LHCN-M2 (cell line): ENCODE results near the gene HPSE. TPM values are rescaled to one million over a fixed set of nuclear protein-coding genes. Genes with fewer than 3 reads are reported as not detected.
"Not testable (repeated sequence)": the region's sequence is repeated elsewhere in the genome, so short reads cannot be mapped to it uniquely, and the experiment has no call there.

Source experiments
- DNase-seq: peaks from one replicate; pipeline ENCODE4 v3.0.0-alpha.2; 2012; ENCODE audit warnings: low read depth
- total RNA-seq: library from RNA; depleted of rRNA; stranded (reverse); fragments of >200 nt; gene quantifications from 2 replicates; pipeline ENCODE4 v1.2.3, GENCODE V29; 2014

HPSE gene
- total RNA-seq, 1 experiment from 2014 or later: 2.2 TPM

DNA sequence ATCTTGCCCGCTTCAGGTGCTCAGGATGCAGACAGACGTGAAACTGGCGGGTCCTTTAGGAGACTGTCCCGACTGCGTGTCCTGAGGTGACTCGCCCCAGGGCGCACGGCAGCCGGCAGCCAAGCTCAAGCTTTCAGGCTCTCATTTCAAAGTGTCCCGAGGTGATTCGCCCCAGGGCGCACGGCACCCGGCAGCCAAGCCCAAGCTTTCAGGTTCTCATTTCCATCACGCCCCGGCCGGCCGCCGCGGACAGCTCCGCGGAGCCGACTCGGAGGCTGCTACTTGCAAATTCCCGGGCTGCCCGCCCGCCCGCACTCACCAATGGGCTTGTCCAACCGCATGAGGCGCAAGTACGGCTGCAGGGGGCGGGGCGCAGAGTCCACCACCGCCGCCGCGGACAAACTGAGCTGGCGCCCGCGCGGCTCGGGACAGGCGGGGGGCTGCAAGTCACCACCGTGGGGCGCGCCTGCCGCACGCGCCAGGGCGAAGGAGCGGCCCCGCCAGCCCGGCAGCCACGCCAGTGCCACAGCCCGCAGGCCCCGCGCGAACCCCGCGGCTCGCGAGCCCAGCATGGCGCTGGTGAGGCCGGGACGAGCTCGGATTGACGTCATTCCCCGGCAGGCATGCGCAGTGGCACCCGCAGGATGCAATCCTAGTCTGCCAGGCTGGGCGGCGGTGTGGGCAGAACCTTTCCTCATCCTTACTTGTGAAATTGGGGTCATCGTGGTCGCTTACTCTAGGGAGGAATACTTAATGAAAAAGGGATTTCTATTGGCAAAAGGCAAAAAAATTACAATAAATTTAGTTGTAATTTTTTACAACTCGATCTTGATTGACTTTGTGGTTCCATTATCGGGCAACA, 50.2 kb downstream of the HPSE start, which contains the start of gene COQ2:
Gene COQ2 (minus strand): TSS at position 606 of the 862 bp plus-strand sequence. CDS start 34 bp downstream, at position 572.
- DNase-seq: peak; percentile 93

DNA sequence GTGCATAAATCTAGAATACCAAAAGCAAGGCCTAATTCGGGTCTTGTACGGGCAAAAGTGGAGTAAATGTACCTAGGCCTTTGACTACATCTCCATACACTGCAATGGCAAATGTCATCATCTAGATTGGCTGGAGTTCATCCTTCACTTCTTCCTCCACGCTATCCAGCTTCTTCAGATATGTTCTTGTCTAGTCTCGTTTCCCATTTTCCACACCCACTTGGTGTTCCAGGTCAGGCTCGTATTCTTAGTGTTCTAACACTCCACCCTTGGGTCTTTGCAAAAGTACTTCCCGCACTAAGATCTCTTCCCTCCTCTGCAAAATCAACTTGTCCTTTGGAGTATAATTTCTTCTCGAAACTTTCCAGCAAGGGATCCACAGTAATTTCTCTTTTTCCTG, 51.5 kb downstream of the HPSE start:
- DNase-seq: no peak

DNA sequence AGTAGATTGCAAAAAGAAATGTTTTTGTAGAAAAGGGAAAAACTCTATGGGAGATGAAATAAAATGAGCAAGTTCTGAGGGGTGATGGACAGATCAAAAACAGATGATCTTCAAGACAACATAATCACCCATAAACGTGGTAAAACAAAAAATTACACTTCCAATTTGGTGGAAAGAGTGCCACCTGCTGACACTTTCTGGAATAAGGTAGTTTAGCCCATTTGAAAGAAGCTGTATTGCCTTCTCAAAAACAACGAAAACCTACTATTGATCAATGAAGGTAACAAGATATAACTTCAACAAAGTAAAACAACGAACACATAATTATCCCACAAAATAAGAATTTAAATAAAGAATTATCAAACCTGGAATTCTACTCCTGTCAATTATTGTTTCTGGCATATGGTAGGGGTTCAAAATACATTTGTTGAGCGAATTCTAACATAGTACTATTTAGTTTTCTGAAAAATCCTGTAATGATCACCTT, 52.6 kb downstream of the HPSE start:
- DNase-seq: peak; percentile 66

DNA sequence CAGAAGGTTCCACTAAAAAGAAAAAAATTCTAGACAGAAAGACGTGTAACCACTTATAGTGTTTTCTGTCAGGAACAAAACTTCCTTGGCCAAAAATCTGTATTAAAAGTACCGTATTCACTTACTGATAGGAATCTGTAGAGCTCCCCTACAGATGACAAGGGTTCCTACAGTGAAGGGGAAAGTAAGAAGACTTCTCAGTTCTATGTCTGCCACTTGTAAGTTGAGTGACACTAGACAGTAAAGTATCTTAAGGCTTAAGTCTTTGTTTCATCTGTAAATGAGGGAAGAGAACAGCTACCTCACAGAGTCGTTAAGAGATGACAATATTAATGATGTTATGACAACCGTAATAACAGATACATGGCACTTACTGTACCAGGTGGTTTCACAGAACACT, 53.3 kb downstream of the HPSE start:
- DNase-seq: no peak

DNA sequence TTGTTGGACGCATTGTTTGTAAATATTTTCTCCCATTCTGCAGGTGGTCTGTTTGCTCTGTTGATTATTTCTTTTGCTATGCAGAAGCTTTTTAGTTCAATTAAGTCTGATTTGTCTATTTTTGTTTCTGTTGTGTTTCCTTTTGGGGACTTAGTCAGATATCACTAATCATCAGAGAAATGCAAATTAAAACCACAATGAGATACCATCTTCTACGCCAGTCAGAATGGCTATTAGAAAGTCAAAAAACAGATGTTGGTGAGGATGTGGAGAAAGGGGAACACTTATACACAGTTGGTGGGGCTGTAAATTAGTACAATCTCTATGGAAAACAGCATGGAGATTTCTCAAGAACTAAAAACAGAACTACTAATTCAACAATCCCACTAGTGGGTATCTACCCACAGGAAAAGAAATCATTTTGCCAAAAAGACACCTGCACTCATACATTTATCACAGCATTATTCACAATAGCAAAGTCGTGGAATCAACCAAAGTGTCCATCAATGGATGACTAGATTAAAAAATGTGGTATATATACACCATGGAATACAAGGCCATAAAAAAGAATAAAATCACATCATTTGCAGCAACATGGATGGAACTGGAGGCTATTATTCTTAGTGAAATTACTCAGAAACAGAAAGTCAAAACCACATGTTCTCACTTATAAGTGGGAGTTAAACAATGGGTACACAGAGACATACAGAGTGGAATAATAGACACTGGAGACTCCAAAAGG, 58.2 kb downstream of the HPSE start:
- DNase-seq: no peak

DNA sequence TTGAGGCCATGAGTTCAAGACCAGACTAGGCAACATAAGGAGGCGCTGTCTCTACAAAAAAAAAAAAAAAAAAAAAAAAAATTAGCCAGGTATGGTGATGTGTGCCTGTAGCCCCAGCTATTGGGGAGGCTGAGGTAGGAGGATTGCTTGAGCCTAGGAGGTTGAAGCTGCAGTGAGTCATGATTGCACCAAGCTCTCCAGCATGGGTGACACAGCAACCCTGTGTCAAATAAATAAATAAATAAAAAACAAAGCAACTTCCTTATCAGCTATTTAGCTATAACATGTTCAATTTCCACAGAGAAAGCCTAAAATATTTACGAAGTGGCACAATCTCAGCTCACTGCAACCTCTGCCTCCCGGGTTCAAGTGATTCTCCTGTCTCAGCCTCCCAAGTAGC, 60.7 kb downstream of the HPSE start:
- not testable (repeated sequence) for DNase-seq

DNA sequence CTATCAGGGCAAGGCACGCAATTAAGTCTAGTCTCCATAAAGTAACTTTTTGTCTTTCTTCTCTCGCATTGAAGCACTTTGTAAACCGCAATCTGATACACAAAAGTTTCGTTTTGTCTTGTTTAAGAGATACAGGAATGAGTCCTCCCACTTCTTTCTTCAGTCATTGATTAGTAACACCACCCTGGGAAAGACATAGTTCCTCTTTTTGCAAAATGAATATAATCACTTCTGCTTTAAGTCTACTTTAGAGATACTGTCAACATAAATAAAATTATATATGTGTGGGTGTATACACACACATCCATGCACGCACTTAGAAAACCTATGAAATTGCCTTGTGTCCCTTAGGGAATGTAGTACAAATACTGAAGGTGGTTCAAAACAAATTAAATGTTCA, 61.7 kb downstream of the HPSE start:
- no peak for DNase-seq

DNA sequence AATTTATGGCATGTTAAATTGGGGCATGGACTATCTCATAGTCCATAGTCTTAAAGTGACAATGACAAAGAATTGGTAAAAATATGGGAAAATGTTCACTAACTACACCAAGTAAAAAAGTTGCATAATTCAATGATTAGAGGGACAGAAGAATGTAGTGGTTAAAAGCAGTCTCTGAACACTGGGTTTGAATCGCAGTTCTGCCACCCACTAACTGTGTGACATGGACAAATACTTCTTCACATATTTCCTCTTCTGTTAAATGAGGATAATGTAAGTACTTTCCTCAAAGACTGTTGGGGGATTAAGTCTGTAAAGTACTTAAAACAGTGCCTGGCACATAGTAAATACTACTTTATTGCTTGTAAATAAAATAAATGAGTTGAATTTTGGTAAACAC, 65.4 kb downstream of the HPSE start:
- no peak for DNase-seq

DNA sequence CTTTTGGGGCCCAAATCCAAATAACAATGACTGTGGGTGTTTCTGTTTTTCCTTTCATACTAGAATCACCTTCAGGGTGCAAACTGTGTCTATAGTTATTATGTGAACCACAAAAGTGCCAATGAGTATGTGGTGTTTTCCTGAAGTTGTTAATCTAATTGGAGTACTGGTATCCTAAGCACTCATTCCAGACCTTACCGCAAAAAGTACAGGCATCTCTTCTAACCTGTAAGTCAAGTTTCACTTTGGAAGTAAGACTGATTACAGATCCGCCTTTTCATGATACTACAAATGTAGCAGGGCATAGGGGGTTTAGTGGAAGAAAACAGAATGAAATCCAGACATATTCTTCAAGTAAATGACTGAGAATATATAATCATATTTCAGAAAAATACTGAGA, 66.2 kb downstream of the HPSE start:
- DNase-seq: no peak

DNA sequence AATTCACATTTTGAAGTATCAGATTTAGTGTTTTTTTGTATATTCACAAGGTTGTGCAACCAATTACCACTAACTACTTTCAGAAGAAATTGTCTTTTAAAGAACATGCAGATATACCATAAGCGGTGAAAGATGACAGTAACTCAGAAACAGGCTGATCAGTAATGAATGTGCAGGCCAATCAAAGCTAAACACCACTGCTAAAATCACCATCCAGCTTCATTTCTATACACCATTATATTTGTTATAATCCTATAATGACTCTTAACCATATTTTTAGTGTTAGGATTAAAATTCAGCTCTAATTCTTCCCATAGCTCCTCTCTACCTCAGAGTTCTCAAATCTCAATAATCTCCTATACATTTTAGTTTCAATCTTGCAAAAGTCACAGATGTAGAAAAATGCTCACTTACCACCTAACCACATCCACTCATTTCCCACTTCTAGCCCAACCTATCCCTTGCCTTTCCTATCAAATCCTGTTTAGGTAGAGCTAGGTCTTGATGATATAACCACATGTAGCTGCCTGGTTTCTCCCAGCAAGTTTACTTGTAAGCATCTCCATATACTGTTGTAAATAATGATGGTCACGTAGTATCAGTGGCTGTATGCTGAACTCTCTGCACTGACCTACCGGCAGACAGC, 66.7 kb downstream of the HPSE start:
- DNase-seq: no peak

DNA sequence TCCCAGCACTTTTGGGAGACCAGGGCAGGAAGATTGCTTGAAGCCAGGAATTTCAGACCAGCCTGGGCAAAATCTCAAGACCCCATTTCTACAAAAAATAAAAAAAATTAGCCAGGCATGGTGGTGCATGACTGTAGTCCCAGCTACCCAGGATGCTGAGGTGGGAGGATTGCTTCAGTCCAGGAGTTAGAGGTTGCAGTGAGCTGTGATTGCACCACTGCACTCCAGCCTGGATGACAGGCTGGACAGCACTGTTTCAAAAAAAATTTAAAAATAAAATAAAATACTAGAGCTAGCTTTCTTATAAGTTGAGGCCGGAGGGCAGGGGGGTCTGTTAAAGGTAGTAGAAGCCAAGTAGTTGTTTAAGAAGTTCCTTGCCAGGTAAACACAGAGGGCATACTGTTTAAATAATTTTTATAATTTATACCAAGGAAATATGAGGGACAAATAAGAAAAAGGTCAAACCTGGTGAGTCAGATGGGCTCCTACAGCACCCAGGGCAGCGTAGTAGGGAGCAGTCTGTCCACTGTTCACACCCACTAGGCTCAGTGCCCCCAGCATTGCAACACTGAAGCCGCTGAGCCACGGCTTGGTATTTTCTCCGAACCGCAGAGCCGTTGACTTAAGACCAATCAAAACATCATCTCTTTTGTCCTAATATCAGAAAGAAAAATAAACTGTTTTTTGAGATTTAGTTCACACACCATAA, 67.4 kb downstream of the HPSE start:
- DNase-seq: peak; percentile 67

DNA sequence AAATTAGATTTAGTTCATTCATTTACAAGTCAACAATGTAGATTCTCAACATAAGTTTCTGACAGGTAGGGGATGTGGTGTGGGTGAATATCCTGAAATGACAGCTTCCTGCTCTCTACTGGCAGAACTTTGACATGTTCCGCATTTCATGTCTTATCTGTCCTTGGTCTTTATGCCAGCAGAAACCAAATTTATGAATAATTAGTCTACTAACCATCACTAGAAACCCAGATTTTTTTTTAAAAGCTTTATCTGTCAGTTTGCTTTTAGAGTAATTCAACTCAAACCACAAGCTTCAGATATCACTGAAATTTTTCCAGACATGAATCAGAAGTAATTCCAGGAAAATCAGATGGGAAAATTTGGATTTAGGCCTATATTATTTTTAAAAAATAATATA, 68.0 kb downstream of the HPSE start:
- DNase-seq: no peak

DNA sequence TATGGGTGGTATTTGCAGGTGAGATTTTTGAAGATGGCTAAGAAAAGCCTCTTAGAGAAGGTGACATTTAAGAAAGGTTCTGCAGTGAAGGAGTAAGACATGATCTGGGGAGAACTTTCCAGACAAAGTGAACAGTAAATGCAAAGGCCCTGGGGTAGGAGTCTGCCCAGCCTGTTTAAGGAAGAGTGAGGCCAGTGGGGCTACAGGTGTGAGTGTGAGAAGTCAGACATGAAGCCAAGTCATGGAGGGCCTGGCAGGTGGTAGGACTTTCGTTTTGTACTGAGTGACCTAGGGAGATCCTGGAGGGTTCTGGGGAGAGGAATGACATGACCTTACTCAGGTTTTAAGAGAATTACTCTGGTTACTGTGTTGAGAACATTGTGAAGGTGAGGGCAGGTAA, 71.5 kb downstream of the HPSE start:
- no peak for DNase-seq

DNA sequence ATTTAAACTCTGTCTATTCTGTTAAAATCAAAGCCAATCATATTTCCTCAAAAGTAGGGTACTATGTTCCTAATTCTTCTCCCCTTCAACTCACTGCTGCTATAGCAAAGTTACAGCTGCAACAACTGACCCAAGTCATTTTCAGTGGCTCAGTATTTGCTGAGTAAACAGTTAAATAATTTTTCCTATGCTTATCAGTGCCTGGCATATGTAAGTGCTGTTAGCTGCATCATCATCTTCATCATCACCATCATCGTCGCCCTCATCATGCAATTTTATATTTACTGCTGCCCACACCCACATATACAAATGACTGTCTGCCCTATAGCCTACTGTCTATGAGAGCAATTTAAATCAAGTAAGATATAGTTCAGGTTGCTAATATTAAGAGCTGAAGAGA, 72.0 kb downstream of the HPSE start:
- DNase-seq: no peak

DNA sequence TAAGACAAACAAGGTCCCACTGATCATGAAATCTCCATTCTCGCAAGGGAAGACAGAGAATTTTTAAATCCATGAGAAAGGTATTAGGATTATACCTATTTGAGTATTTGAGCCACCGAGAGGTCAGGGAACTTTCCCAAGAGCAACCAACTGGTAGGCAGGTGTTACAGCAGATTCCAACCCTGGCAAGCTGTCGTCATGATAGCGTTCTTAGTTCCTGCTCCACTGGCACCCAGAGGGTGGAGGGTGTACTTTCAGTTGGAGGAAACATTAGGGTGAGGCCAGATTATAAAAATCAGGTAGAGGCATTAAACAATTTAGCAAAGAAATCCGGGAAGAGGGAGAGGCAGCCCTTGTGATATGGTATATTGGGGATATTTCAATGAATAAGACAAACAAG, 73.3 kb downstream of the HPSE start:
- DNase-seq: no peak

DNA sequence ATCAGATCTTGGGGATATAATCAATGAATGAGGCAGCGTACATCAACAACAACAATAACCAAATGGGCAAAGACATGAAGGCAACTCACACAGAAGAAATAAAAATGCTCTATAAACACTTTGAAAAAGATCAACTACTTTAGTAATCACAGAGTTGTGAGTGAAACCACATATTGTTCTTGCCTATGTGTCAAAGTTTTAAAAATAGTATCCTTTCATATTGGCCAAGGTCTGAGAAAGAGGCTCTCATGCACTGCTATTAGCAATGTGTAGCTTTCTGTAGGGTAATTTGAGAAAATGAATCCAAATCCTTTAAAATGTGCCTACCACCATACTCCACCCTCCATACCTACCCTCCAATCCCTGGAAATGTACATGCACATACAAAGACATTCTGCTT, 75.1 kb downstream of the HPSE start:
- peak; percentile 29 for DNase-seq

DNA sequence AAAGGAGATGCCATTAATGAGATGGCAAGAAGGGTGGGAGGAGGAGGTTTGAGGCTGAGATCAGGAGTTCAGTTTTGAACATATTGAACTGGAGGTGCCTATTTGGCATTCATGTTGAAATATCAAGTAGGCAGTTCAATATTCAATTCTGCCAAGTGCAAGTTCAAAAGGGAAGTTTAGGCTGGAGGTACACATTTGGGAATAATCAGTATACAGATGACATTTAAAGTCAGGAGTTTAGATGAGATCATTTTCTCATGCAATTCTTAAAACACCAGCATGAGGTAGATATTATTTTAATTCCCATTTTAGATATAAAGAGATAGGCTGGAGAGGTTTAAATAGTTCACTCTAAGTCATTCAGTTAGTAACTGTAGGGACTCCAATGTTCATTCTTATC, 76.2 kb downstream of the HPSE start:
- DNase-seq: no peak

DNA sequence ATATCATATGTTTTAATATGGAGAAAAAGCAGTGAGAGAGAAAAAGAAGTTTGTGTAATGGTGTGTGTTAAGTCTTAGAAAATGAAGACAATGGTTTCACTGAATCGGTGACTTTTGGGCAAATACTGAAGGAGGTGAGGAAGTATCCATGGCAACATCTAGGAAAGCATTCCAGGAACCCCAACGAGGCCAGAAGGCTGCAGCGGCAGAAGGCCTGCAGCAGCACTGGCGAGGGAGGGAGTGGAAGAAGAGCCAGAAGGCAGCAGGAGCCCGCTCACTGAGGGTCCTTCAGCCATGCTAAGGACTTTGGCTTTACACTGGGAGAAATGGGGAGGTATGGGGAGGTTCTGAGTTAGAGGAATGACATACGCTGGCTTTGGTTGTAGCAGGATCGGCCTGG, 76.8 kb downstream of the HPSE start:
- no peak for DNase-seq

DNA sequence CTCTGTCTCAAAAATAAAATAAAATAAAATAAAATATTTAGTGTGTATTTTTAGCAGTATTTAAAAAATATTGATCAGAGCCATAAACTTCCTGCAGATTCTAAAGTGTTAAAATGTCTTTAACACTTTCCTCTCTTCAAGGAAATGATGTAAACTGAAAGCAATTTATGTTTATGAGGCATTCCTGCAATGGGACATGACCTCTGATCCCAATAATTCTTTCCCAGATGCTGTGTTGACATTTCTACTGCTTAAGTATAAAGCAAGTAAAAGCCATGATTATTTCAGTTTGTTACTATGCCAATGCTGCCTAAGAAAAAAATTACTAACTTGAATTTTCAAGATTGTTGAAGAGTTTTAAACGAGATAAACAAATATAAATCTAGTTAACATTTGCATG, 79.1 kb downstream of the HPSE start:
- peak; percentile 76 for DNase-seq

DNA sequence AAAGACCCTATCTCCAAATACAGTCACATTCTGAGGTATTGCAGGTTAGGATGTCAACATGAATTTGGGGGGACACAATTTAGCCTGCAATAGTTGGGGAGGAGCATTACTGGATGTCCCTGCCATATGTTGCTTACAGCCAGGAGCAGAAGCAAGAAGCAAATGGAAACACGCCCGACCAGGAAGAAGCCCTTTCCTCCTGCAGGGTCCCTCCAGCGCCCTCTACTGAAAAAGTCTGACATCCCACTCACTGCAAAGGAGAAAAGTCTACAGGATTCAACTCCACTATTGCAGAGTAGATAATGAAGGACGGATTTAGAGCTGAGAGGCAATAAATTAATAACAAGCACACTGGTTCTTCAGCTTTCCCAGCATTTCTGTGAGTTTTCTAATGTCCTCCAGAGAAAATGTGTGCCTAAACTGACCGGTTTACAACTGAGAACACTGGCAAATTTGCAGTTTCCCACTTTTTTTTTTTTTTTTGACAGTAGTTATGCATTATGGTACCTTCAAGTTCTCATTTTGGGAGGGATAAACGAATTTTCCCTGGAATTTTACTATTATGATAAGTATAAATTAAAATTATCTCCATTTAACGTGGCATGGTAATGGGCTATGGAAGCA, 81.8 kb downstream of the HPSE start:
- peak; percentile 72 for DNase-seq

DNA sequence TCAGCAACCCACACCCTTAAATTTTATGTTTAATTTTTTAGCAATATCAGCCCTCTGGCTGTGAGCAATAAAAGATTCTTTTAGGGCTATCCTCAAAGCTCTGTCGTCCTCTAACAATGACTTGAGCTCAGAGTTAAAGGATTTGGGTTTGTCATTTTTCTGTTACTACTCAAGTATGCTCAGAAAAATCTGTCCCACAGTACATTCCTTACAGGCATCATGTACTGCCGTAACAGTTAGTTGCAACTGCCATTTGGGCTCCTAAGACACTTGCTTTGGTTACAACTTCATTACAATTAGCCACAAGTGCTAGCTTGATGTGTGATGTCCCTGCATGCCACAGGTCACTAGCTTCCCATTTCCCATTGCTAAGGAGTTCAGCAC, 83.2 kb downstream of the HPSE start:
- no peak for DNase-seq
